HG03045 (cell line): Measurements from ENCODE around the gene EHHADH.
A peak's percentile ranks its signal among the peaks of the same experiment; 100 is the strongest.
"Not testable (repeated sequence)": the region's sequence is repeated elsewhere in the genome, so short reads cannot be mapped to it uniquely, and the experiment has no call there.

Experiments used
- ATAC-seq: cut with Tn5 transposase; IDR thresholded peaks from one replicate; pipeline ENCODE4 v1.9.1; 2021; ENCODE audit warnings: mild to moderate bottlenecking, moderate library complexity; ENCODE audit not compliant: unreplicated experiment

EHHADH gene

DNA sequence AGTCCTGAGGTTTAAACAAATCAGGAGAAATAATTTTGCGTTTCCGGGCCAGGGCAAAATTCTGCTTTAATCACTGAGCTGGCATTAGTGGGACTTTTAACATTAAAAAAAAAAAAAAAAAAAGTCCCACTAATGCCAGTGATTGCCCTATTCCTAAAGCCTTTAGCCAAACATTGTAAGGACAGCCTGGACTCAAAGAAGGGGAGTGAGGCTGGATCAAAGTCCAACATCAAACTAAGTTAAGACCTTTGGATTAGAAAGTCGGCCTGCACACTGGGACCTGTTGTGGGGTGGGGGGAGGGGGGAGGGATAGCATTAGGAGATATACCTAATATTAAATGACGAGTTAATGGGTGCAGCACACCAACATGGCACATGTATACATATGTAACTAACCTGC, 716 bp downstream of the EHHADH start:
- ATAC-seq = not testable (repeated sequence)

DNA sequence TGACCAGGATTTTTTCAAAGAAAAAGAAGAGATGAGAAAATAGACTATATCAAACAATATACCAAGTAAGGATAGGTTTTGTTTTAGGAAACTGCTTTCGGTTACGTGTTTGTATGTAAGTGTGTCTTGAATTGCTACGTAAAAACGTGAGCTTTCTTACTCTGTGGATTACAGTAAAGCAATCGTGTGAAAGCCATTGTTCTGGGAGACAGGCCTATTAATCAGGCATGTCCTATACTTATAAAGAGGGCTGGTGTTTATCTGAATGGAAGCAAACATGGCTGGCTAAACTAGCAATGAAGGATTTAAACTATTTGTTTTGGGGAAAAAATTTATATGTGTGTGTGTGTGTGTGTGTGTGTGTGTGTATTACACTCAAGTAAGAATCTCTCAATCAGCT, 2.6 kb downstream of the EHHADH start:
- no peak for ATAC-seq

DNA sequence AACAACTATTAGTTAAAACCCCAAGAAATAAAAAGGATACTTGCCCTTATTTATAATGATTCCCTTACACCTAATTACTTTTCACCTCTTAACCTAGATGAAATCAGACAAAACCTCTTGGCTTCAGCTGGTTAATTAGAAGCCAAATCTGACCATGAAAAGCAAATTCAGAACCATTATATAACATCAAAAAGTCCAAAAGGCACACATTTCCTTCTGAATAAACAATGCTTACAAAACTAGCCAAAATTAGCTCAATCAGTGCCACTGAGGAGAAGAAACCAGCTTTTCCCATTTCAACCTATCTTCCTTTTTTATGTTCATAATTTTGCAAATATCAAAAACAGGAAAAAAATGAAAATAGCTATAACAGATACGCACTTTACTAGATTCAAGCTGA, 3.2 kb downstream of the EHHADH start:
- ATAC-seq = no peak

DNA sequence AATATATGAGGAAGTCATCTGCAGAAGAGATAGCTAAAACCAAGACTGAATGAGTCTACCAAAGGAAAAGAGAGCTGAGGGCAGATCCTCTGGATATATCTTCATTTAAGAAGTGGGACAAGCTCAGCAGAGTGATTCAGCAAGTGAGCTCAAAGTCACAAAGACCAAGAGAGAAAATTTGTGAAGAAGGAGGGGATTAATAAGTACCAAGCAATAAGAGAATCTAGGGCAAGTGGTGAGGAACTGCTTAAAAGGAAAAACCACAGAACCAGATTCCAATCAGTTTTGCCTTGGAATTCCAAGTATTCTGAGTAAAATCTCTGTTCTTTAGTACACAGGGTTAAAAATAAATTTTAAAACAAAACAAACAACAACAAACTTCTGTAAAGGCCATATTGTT, 3.6 kb downstream of the EHHADH start:
- ATAC-seq = no peak

DNA sequence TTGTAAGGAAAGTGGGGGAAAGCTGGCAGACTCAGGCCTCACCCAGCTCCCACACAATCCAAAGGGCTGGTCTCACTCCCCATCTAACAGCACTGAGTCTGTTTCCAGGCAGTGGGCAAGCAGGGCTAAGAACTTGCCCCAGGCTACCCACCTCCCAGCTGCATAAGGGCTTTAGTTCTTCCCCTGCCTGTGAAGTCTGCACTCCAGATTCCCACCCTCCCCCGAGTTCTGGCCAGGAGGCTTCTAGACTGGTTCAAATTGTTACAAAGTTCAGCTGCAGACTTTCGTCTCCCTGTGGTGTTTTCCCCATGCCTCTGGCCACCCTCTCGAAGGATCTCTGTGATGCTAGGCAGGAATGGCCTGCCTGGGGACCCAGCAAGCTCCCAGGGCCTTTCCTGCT, 11.2 kb downstream of the EHHADH start:
- no peak for ATAC-seq

DNA sequence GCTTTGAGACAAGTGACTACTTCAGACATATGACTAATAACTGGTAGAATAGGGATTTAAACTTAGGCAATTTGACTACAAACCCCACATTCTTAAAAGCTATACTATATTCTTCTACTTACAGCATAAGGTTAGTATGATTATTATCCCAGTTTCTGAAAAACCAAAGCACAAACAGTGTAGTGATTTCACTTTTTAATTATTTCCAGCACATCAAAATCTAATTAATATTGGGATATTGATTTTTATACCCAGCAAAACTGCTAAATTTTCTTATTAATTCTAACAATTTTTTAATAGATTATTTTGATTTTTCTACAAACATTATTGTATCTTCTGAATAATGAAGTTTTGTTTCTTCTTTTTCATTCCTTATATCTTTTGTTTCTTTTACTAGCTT, 16.9 kb downstream of the EHHADH start:
- no peak for ATAC-seq

DNA sequence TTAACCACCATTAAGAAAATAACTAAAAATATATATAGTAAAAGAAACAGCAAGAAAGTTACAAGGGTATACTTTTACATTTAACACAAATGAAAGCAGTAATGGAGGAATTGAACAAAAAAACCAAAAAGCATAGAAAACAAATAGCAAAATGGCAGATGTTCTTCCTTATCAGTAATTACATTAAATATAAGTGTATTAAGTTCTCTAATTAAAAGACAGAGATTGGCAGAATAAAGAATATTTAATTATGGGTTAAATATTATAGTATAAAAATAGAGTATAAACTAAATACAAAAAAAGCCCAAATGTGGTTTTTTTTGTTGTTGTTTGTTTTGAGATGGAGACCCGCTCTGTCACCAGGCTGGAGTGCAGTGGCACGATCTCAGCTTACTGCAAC, 20.5 kb downstream of the EHHADH start:
- ATAC-seq = no peak

DNA sequence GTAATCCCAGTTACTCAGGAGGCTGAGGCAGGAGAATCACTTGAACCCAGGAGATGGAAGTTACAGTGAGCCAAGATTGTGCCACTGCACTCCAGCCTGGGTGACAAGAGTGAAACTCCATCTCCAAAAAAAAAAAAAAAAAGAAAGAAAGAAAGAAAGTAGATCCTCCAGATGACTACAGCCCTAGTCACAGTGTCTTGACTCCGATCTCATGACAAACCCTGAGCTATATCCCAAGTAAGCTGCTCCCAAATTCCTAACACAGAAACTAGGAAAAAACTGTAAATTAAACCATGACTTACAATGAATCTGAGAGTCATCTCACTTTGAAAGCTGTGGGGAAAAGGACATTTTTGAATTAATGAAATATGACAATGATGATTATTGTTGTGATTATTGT, 27.3 kb downstream of the EHHADH start:
- not testable (repeated sequence) for ATAC-seq

DNA sequence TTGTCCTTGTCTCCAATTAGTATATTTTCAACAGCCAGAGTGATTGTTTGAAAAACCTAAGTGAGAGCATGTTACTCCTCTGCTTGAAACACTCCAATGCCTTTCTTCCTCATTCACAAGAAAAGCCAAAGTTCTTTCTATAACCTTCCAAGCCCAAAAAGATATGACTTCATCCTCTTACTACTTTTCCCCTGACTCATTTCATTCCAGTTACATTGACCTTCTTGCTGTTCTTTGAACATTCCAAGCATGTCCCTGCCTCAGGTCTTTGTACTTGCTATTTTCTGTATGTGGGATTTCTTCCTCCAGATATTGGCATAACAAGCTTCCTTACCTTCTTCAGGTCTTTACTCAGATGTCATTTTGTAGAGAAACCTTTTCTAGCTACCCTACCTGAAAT, 28.3 kb downstream of the EHHADH start:
- ATAC-seq = no peak

DNA sequence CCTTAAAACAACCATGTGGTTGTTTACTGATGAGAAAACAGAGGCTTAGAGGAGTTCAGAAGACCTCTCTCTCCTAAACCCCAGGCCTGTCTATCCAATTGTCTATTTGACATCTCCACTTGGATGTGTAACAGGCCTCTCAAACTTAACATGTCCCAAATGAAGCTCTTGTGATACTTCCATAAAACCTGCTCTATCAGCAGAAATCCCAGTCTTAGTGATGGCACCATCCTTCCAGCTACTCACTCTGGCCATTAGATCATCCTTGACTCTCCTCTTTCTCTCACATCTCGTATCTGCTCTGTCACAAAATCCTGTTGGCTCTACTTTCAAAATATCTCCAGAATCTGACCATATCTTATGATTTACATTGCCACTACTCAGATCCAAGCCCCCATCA, 28.8 kb downstream of the EHHADH start:
- no peak for ATAC-seq

DNA sequence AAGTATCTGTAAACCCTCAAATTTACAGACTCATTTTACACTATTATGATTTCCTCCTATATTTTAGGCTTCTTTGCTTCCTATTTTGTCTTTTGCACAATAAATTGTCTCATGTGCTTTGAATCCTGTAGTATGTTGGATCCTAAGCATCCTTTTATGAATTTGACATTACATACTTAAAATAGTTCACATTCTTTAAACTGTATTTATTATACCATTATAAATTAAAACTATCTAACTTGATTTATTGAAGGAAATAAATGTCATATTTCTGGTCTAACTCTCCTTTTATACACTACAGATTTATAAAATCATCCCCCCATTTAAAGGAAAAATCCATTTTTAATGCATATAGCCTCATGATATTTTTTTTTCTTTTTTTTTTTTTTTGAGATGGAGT, 32.6 kb downstream of the EHHADH start:
- ATAC-seq = no peak

DNA sequence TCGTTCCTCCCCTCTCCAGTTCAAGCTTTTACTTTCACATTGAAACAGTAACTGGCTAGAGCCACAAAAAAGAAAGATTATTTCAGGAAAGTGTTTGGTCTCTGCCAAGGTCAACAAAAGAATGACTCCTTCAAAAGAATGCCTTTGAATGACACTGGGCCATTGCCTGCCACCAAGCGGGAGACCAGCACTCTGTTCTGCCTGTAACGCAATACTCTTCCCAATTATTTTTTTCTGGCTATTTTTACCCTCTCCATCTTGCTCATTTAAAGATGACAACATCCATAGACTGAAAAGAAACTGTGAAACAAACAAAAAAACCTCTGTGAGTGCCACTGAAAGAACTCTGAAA, 37.3 kb downstream of the EHHADH start:
- no peak for ATAC-seq

DNA sequence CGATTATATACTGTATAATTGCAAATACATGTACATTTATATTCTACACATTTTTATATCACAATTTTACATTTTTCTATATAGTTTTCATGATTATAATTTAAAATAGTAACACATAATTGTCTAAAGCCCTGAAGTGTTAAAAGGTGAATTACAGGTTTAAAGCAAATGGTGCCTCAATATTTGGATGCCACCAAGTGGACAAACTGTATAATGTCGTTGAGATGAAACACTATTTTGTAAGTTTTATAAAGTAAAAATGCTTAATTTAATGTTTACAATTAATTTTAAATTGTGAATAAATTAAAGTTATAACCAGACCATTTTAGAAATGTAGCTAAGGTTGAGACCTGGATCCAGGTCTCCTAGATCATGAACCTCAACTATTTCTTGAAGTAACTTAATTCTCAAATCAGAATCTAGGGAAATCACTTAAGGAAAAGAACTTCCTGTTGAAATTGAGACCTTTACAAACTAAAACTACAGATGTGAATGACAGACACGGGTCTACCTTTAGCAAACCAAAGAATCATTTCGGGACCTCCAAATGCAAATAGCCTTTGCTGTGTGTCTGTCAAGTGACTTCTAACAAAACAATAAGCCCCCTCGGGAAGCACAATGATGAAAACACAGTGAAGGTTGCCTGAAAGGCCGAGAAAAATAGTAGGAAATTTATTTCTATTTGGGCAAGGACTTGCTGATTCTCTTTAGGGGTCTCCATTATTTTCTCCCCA, 37.8 kb downstream of the EHHADH start:
- ATAC-seq = no peak

DNA sequence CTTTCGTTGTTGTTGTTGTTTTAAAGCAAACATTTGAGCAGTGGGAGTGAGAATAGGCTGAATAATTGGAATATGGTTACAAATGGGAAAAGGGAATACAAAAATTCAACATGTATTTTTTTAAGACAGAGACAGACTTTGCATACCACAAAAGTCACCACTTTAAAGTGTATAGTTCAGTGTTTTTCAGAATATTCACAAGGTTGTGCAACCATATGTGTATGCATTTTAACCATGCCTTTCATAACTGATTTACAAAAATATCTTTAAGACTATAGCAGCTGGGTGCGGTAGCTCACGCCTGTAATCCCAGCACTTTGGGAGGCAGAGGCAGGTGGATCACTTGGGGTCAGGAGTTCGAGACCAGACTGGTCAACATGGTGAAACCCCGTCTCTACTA, 41.3 kb downstream of the EHHADH start:
- ATAC-seq = no peak

DNA sequence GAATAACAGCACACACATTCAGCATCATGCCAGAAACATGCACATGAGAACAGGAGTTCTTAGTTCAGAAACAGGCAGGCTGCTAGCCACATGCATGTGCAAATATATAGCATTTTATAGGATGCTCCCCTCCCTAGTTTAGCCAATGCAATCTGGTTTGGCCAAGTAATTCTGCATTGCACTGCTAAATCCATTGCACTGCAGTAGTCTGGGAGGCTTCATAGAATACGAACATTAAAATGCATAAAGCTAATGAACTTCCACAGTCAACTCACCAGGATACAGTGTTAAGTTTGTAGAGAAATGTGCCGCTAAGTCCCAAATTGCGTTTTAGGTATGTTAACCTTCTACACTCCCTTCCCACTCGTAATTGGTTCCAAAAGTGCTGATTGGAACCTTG, 41.8 kb downstream of the EHHADH start:
- ATAC-seq = no peak

DNA sequence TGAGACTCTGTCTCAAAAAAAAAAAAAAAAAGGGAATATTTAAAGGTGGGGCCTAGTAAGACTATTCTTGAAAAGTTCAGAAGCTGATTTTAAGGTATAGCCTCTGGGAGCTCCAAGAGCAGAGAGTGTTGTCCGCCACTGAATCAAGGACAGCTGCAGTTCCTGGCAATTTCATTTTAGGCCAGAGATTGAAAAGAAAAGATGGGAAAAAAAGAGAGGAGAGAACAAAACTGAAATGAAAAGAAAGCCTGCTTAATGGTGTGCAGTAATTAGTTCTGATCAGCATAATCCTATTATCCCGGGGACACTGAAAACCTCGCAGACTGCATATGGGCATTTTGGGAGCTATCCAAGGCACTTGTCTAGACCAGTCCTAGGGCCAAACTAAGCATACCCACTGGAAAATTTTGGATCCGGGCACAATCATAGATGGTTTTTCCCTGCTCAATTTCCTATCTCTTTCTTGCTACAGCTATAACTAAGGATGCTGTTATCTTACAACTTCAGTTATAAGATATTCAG, 43.2 kb downstream of the EHHADH start:
- no peak for ATAC-seq

DNA sequence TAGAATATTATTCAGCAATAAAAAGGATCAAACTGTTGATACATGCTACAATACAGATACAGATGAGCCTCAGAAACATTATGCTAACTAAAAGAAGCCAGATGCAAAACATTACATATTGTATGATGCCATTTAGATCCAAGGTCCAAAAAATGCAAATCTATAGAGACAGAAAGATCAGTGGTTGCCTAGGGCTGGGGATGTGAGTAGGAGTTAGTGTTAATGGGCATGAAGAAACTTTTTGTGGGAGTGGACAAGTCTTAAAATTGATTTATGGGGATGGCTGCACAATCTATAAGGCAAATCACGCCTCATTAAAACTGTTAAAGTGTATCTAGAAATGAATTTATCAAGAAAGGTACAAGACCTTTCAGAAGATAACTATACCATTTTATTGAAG, 45.0 kb downstream of the EHHADH start:
- ATAC-seq = no peak

DNA sequence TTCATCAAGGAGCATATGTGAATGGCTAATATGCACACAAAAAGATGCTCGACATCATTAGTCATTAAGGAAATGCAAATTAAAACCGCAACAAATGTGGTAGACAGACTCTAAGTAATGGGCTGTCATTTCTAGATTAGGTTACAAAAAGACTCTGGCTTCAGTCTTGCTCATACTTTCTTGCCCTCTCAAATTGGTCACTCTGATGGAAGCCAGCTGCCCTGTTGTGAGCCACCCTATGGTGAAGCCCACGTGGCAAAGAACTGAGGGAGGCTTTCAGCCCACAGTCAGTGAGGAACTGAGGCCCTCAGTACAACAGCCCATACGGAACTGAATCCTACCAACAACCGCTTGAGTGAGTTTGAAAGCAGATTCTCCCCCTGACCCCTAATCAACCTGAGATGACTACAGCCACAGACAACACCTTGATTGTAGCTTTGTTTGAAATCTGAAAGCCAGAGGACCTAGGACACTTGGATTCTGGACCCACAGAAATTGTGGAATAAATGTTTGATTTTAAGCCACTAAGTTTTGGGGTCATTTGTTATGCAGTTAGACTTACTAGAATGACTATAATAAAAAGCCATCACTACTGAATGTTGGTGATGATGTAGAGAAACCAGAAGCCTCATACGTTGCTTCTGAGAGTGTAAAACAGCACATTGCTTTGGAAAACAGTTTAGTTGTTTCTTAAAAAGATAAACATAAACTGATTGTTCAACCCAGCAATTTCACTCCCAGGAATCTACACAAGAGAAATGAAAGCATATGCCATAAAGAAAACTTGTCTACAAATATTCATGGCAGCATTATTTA, 45.7 kb downstream of the EHHADH start:
- peak; percentile 94 for ATAC-seq

DNA sequence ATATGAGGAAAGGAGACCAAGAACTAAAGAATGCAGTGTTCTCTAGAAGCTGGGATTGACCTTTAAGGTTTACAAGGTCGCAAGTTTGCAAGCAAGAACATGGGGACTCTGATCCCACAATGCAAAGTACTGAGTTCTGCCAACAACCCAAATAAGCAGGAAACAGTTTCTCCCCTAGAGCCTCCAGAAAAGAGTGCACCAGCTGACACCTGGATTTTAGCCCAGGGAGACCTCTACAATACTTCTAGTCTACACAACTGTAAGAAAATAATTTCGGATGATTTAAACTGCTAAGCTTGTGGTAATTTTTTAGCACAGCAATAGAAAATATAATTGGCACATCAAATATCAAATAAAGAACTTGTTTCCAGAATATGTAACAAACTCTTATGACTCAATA, 46.4 kb downstream of the EHHADH start:
- ATAC-seq = no peak

DNA sequence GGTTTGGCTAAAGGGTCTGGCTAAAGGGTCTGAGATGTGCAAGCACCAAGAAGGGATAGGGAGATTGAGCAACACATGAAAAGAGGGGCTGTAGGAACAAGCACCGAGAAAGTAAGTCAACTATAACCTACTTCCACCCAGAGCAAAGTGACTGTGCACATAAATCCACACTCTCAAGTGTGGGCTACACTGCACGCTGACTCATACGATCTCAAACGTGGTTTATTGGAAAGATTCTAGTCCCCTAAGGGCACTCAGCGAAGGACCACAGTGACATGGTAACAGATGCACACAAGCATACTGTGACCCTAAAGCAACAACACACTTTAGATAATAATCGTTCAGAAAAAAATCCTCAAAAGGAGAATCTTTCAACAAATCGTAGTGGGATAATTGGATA, 48.0 kb downstream of the EHHADH start:
- no peak for ATAC-seq

DNA sequence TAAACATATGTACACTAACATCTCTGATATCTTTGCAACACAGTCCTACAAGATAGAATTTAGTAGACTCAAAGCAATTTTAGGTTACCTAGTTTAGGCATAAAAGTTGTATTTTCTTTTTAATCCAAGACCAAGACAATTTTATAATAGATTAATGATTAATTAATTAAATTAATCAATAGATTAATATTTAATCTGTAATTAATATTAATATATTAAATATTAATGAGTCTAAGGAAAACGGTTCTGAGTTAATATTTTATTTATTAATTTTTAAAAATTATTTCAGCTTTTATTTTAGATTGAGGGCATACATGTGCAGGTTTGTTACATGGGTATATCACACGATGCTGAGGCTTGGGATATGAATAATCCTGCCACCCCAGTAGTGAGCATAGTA, 49.0 kb downstream of the EHHADH start:
- ATAC-seq = no peak

DNA sequence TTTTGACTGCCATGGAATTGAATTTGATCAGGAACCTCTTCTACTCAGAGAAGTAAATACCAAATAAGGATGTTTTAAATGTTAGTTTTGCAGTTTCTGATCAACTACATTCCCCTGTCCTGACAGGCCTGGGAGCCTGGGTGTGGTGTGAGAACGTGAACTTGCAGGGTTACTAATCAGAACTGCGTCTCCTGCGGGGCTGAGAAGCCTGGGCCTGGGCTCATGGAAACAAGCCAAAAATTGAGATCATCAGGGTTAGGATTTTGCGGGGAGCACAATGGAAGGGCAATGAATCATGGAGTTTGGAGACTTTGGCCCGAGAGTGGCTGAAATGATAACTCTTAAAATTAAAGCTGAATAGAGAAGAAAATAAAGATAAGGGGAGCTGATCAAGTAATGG, 53.2 kb downstream of the EHHADH start:
- ATAC-seq = no peak
